IMR-90 (cell line): ENCODE measurements around the gene RASSF10. TPM values are rescaled to one million over a fixed set of nuclear protein-coding genes. Genes with fewer than 3 reads are reported as not detected.

ENCODE experiments used
- ATAC-seq: fragments of 200-7000 bp; cut with Tn5 transposase; 2 replicates; pipeline ENCODE4 v1.9.1; 2020; ENCODE audit warnings: low read depth, mild to moderate bottlenecking, moderate library complexity
- BruUV-seq: library from RNA; stranded (reverse); fragments of 400-500 nt; replicated peaks from 2 replicates; lab custom pipeline; 2021; lab: Mats Ljungman, UMichigan
- CTCF ChIA-PET: fragments of 300-600 bp; formaldehyde crosslinking; extraction: SDS; loops from one replicate; lab custom pipeline; 2021; ENCODE audit warnings: antibody characterized with exemption; lab: Yijun Ruan, JAX
- POLR2A ChIA-PET: fragments of 300-600 bp; sonication (Branson Sonifier 250); formaldehyde crosslinking; loops from one replicate; lab custom pipeline; 2022; ENCODE audit warnings: antibody characterized with exemption; ENCODE audit not compliant: unreplicated experiment; lab: Charles Lee
- DNase-seq: peaks from one replicate; pipeline ENCODE4 v3.0.0; 2013
- H2AFZ ChIP-seq: replicated peaks from 2 replicates; pipeline ENCODE3; 2013; ENCODE audit warnings: low read length, mild to moderate bottlenecking; ENCODE audit not compliant: poor library complexity
- H2AK5ac ChIP-seq: 2 replicates; pipeline ENCODE4 v1.6.1; 2013; ENCODE audit warnings: low read depth, low read length, inconsistent platforms
- H2AK9ac ChIP-seq: replicated peaks from 2 replicates; pipeline ENCODE3; 2013; ENCODE audit warnings: mild to moderate bottlenecking, low read depth, low read length, moderate library complexity; ENCODE audit not compliant: poor library complexity
- H2BK120ac ChIP-seq: 2 replicates; pipeline ENCODE4 v1.6.1; 2013; ENCODE audit warnings: low read depth, low read length, inconsistent platforms
- H2BK15ac ChIP-seq: 3 replicates; pipeline ENCODE4 v1.6.1; 2013; ENCODE audit warnings: low read depth, low read length, inconsistent platforms
- H2BK20ac ChIP-seq: 2 replicates; pipeline ENCODE4 v1.6.1; 2013; ENCODE audit warnings: low read depth, mild to moderate bottlenecking, inconsistent platforms, low read length, moderate library complexity
- H2BK5ac ChIP-seq: 2 replicates; pipeline ENCODE4 v1.6.1; 2013; ENCODE audit warnings: mild to moderate bottlenecking, low read depth, low read length, inconsistent platforms; ENCODE audit not compliant: poor library complexity, severe bottlenecking
- H3K14ac ChIP-seq: replicated peaks from 2 replicates; pipeline ENCODE4 v1.6.1; 2013; ENCODE audit warnings: low read depth, low read length, inconsistent platforms
- H3K18ac ChIP-seq: 2 replicates; pipeline ENCODE4 v1.6.1; 2013; ENCODE audit warnings: low read depth, low read length, control low read depth
- H3K23ac ChIP-seq: 2 replicates; pipeline ENCODE4 v1.6.1; 2013; ENCODE audit warnings: low read depth, low read length, inconsistent platforms
- H3K27ac ChIP-seq: 2 replicates; pipeline ENCODE4 v1.5.1; 2013; ENCODE audit warnings: mild to moderate bottlenecking, control low read depth, low read length; ENCODE audit not compliant: insufficient read depth
- H3K27me3 ChIP-seq: 2 replicates; pipeline ENCODE4 v1.6.1; 2013; ENCODE audit warnings: low read length; ENCODE audit not compliant: control insufficient read depth, insufficient read depth
- H3K36me3 ChIP-seq: 2 replicates; pipeline ENCODE4 v1.6.1; 2013; ENCODE audit warnings: low read length, mixed read lengths; ENCODE audit not compliant: control insufficient read depth, insufficient read depth
- H3K4ac ChIP-seq: 2 replicates; pipeline ENCODE4 v1.6.1; 2013; ENCODE audit warnings: low read depth, low read length, inconsistent platforms
- H3K4me1 ChIP-seq: 2 replicates; pipeline ENCODE4 v1.6.1; 2013; ENCODE audit warnings: low read length, mixed read lengths; ENCODE audit not compliant: control insufficient read depth, insufficient read depth
- H3K4me2 ChIP-seq: 2 replicates; pipeline ENCODE4 v1.6.1; 2013; ENCODE audit warnings: low read depth, mild to moderate bottlenecking, control low read depth, low read length, moderate library complexity
- H3K4me3 ChIP-seq: 2 replicates; pipeline ENCODE4 v1.5.1; 2013; ENCODE audit warnings: low read depth, mild to moderate bottlenecking, control low read depth, low read length, moderate library complexity; ENCODE audit not compliant: insufficient read depth
- H3K56ac ChIP-seq: 2 replicates; pipeline ENCODE4 v1.6.1; 2013; ENCODE audit warnings: low read length, inconsistent platforms; ENCODE audit not compliant: insufficient read depth; ENCODE audit errors: extremely low read depth
- H3K79me1 ChIP-seq, 2 experiments: 2 replicates each; pipeline ENCODE4 v1.6.1; 2013; ENCODE audit warnings: low read length in 2 of 2, inconsistent platforms in 1 of 2, low read depth in 1 of 2
- H3K9ac ChIP-seq: 2 replicates; pipeline ENCODE4 v1.6.1; 2013; ENCODE audit warnings: low read depth, low read length, control low read depth
- H3K9me1 ChIP-seq: 2 replicates; pipeline ENCODE4 v1.6.1; 2013; ENCODE audit warnings: low read length, inconsistent platforms; ENCODE audit not compliant: insufficient read depth
- H3K9me3 ChIP-seq: 2 replicates; pipeline ENCODE4 v1.6.1; 2013; ENCODE audit warnings: low read length; ENCODE audit not compliant: control insufficient read depth, insufficient read depth
- H4K20me1 ChIP-seq: 2 replicates; pipeline ENCODE4 v1.6.1; 2013; ENCODE audit warnings: low read length, inconsistent platforms; ENCODE audit not compliant: insufficient read depth
- H4K5ac ChIP-seq: 2 replicates; pipeline ENCODE4 v1.6.1; 2013; ENCODE audit warnings: mild to moderate bottlenecking, low read depth, low read length, control low read depth
- H4K8ac ChIP-seq, 2 experiments: 2 replicates each; pipeline ENCODE4 v1.6.1; 2013; ENCODE audit warnings: low read depth in 2 of 2, low read length in 2 of 2, control low read depth in 1 of 2, inconsistent platforms in 1 of 2
- H4K91ac ChIP-seq: 2 replicates; pipeline ENCODE4 v1.6.1; 2013; ENCODE audit warnings: low read depth, low read length, inconsistent platforms; ENCODE audit not compliant: insufficient read depth
- FOS ChIP-seq: fragments of 150-350 bp; IDR thresholded peaks from 2 replicates; pipeline ENCODE4 v1.6.1; 2016; ENCODE audit warnings: low read depth, low read length
- MAZ ChIP-seq: IDR thresholded peaks from 2 replicates; pipeline ENCODE4 v1.6.1; 2012; ENCODE audit warnings: low read depth, mild to moderate bottlenecking, low read length, improper control_type of control experiment, moderate library complexity, borderline replicate concordance
- MXI1 ChIP-seq: IDR thresholded peaks from 2 replicates; pipeline ENCODE4 v1.6.1; 2012; ENCODE audit warnings: low read depth, mild to moderate bottlenecking, low read length, moderate library complexity, borderline replicate concordance
- POLR2A ChIP-seq: IDR thresholded peaks from 2 replicates; pipeline ENCODE4 v1.6.1; 2012; ENCODE audit warnings: mild to moderate bottlenecking, low read depth, low read length
- RAD21 ChIP-seq: IDR thresholded peaks from 2 replicates; pipeline ENCODE4 v1.6.1; 2012; ENCODE audit warnings: low read length, improper control_type of control experiment
- SMC3 ChIP-seq: fragments of 150-350 bp; IDR thresholded peaks from 2 replicates; pipeline ENCODE4 v1.6.1; 2016; ENCODE audit warnings: low read depth, mild to moderate bottlenecking, antibody characterized with exemption, low read length, moderate library complexity
- WGBS, 2 experiments: methylation state at CpG; one replicate each; pipeline versions ENCODE4 v1.1.5 to v1.1.7; 2013; ENCODE audit warnings: missing lambda C conversion rate in 2 of 2; ENCODE audit not compliant: insufficient read length in 1 of 2; ENCODE audit errors: extremely low coverage in 2 of 2; 5-methylcytosine and 5-hydroxymethylcytosine counted together
- dilution Hi-C: fragments of 300-500 bp; cut with HindIII; formaldehyde crosslinking; loops from one replicate; pipeline ENCODE4 v1.14.3; 2018; ENCODE audit warnings: low sequenced_read_pairs; ENCODE audit not compliant: unreplicated experiment
- in situ Hi-C: fragments of 300-500 bp; cut with MboI; formaldehyde crosslinking; loops from 3 replicates; pipeline ENCODE4 v1.14.3; 2019; ENCODE audit warnings: low sequenced_read_pairs, inconsistent platforms, mixed read lengths
- intact Hi-C: fragments of 100-400 bp; cut with micrococcal nuclease; formaldehyde crosslinking; loops from 2 replicates; pipeline ENCODE4 v1.10.0; 2022
- polyA plus RNA-seq, 3 experiments: library from polyadenylated mRNA; depleted of rRNA; stranded (reverse); fragments of >200 nt; gene quantifications; 2 replicates each; pipeline ENCODE4 v1.2.3, GENCODE V29; 2012; ENCODE audit warnings: low replicate concordance in 1 of 3
- total RNA-seq: library from RNA; depleted of rRNA; stranded (reverse); fragments of >200 nt; gene quantifications from 2 replicates; pipeline ENCODE4 v1.2.3, GENCODE V29; 2012
- TF ChIP-seq, protein P1 (sequence below): fragments of 150-350 bp; IDR thresholded peaks from 2 replicates; pipeline ENCODE4 v1.6.1; 2017; ENCODE audit warnings: mild to moderate bottlenecking, antibody characterized with exemption, low read length, low read depth
- TF ChIP-seq, protein P2 (sequence below): conservative IDR thresholded peaks from 2 replicates; pipeline ENCODE4 v1.5.1; 2012; ENCODE audit warnings: mild to moderate bottlenecking, low read depth, low read length, improper control_type of control experiment

RASSF10 gene
- total and polyA plus RNA-seq, 2 of the 4 experiments (the other 2 are of a cell fraction), result not detected

DNA sequence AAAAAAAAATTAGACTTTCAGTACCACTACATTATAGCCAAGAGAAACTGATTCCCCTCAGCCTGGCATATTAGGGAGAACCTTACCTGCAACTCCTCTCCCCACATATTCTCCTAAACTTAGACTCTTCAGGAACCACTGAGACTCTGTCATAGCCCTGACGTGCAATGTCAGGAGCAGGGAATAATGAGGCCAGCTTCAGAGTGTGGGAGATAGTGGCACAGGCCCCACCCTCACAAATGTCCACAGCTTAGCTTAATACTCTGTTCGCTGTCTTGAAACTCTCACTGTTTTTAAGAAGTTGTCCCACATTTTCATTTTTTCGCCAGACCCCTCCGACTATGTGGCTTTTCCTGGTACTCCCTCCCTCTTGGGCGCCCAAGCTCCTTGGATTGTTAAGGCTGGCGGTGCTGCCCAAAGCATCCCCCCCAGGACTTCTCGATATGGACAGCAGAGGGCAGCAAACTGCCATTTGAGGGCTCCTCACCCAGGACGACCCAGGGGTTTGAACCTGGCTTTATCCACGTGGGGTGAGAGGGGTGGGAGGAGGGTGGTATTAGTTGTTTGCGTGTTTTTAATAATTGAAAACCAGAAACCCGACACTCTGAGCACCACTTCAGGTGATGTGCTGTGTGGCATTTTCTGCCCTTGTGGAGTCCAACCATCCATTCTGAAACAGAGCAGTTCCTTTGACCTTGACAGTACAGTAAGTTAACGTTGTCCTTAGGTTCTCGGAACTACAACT lies 45.2 kb upstream of the RASSF10 start:
- no CpG with 5 or more reads among the region's 13 CpGs for WGBS, 2 experiments
- H2AK5ac ChIP-seq, result peak overlapping the region; percentile 25; the same call in 1 of the 2 replicates

More for the DNA sequence above, 45.2 kb upstream of the RASSF10 start:
- Histone ChIP-seq H2AFZ (peak overlapping the region; percentile 38), H3K9me3 (no peaks in the 10 kb centered on the region), H2BK120ac (no peak overlapping the region), H3K27me3 (peaks cover 32% of the 10 kb centered on the region), H4K20me1 (no peaks in the 10 kb centered on the region), H2BK15ac (no peak overlapping the region), H3K27ac (no peak overlapping the region), H4K91ac (no peak overlapping the region), H4K5ac (no peak overlapping the region), H3K36me3 (no peaks in the 10 kb centered on the region), H3K14ac (no peak overlapping the region), H3K4me3 (no peak overlapping the region), H4K8ac (no peak overlapping the region), H3K4me1 (no peaks in the 10 kb centered on the region), H3K9me1 (no peaks in the 10 kb centered on the region), H2BK20ac (no peak overlapping the region), H3K56ac (no peak overlapping the region), H3K79me1 (no peaks in the 10 kb centered on the region), H3K23ac (no peak overlapping the region), H3K4me2 (no peak overlapping the region), H3K18ac (no peak overlapping the region), H3K9ac (no peak overlapping the region), H2BK5ac (no peak overlapping the region), H3K4ac (no peak overlapping the region; the same call in 1 of the 2 replicates), H2AK9ac (no peak overlapping the region)
- dilution Hi-C loops, result loop anchor here (25.0 kb wide), 1 partner anchor 198 kb away; no protein-coding TSS in a partner anchor
- CTCF ChIA-PET, result interaction anchor here (0.6 to 2.5 kb wide), 11 partner anchors 13 to 633 kb away, joined by 3 to 17 read pairs (median 5); no protein-coding TSS in a partner anchor
- no peak for TF ChIP-seq POLR2A
- TF ChIP-seq FOS, result no peak
- TF ChIP-seq, protein P1, sequence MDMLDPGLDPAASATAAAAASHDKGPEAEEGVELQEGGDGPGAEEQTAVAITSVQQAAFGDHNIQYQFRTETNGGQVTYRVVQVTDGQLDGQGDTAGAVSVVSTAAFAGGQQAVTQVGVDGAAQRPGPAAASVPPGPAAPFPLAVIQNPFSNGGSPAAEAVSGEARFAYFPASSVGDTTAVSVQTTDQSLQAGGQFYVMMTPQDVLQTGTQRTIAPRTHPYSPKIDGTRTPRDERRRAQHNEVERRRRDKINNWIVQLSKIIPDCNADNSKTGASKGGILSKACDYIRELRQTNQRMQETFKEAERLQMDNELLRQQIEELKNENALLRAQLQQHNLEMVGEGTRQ, result no peak
- TF ChIP-seq MXI1, result no peak
- TF ChIP-seq RAD21, result peak; percentile 96
- peak; percentile 78; the same call in 1 of the 2 replicates for TF ChIP-seq MAZ
- peak; percentile 97 for TF ChIP-seq SMC3
- TF ChIP-seq, protein P2, sequence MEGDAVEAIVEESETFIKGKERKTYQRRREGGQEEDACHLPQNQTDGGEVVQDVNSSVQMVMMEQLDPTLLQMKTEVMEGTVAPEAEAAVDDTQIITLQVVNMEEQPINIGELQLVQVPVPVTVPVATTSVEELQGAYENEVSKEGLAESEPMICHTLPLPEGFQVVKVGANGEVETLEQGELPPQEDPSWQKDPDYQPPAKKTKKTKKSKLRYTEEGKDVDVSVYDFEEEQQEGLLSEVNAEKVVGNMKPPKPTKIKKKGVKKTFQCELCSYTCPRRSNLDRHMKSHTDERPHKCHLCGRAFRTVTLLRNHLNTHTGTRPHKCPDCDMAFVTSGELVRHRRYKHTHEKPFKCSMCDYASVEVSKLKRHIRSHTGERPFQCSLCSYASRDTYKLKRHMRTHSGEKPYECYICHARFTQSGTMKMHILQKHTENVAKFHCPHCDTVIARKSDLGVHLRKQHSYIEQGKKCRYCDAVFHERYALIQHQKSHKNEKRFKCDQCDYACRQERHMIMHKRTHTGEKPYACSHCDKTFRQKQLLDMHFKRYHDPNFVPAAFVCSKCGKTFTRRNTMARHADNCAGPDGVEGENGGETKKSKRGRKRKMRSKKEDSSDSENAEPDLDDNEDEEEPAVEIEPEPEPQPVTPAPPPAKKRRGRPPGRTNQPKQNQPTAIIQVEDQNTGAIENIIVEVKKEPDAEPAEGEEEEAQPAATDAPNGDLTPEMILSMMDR, result peak; percentile 95
- DNase-seq, result peak; percentile 48
- in situ Hi-C loops, result no loop called here
- POLR2A ChIA-PET, result no interaction called here
- no TSS peak for BruUV-seq
- intact Hi-C loops, result loop anchor here (1.0 to 5.0 kb wide), 6 partner anchors 188 to 677 kb away; partner anchors contain the start of gene BMAL1
- ATAC-seq, result peak; percentile 99
